Measurements from ENCODE around the gene TMEM40. TPM values are rescaled to one million over a fixed set of nuclear protein-coding genes. Genes with fewer than 3 reads are reported as not detected.
"Not testable (repeated sequence)": the region's sequence is repeated elsewhere in the genome, so short reads cannot be mapped to it uniquely, and the experiment has no call there.

TMEM40 gene, protein sequence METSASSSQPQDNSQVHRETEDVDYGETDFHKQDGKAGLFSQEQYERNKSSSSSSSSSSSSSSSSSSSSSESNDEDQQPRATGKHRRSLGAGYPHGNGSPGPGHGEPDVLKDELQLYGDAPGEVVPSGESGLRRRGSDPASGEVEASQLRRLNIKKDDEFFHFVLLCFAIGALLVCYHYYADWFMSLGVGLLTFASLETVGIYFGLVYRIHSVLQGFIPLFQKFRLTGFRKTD
- polyA plus RNA-seq (2014; cell fraction: cytosol; rRNA removed), result not detected in 2 replicates
- polyA plus RNA-seq (2014; cell fraction: nucleus; rRNA removed), result not detected in 2 replicates

- DNase-seq (ENCODE audit: low spot score), result no peak
Measured at GRCh38 chr3:12759097-12759679, at the start of gene TMEM40. TSS of gene TMEM40 (minus strand) at chr3:12759259. CDS start at chr3:12749832, 9,427 bp downstream.

GRCh38 chr3:12808587-12808986, 49.5 kb upstream of the TMEM40 start:
- DNase-seq (ENCODE audit: low spot score), result no peak

GRCh38 chr3:12807601-12808359, 48.7 kb upstream of the TMEM40 start:
- no peak for DNase-seq (ENCODE audit: low spot score)

DNA sequence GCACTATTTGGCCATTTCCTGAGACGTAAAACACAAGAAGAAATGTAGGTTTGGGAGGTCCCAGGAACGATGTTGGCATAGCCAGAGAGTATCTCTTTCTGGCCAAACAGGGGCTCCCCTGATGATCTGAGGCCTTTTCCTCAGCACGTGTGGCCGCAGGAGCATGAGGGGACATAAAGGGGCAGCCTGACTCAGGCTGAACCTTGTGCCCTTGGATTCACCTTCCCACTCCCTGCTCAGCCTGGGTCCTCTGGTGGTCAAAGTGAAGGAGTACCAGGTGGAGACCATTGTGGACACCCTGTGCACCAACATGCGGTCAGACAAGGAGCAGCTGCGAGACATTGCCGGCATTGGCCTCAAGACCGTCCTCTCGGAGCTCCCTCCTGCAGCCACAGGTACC, 48.0 kb upstream of the TMEM40 start:
- DNase-seq (ENCODE audit: low spot score), result no peak

DNA sequence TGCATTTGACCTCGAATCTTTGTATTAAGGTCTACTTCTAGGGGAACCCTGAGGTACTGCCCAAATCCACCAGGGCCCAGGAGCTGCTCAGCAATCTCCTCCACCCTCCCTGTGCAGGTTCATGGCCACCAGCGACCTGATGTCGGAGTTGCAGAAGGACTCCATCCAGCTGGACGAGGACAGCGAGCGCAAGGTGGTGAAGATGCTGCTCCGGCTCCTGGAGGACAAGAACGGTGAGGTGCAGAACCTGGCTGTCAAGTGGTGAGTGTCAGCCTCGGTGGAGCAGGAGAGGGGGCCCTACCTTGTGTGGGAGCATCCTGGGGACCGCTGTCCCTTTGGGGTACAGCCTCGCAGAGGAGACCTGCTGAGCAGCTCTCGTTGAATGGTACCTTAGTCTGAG, 44.3 kb upstream of the TMEM40 start:
- DNase-seq (ENCODE audit: low spot score), result no peak

- no peak for DNase-seq (ENCODE audit: low spot score)
Measured at GRCh38 chr3:12799525-12800440, 40.7 kb upstream of the TMEM40 start.

GRCh38 chr3:12798559-12799179, 39.6 kb upstream of the TMEM40 start:
- DNase-seq (ENCODE audit: low spot score), result no peak

- no peak for DNase-seq (ENCODE audit: low spot score)
Measured at GRCh38 chr3:12797892-12798558, 39.0 kb upstream of the TMEM40 start.

- no peak for DNase-seq (ENCODE audit: low spot score)
Measured at GRCh38 chr3:12797124-12797891, 38.2 kb upstream of the TMEM40 start.

DNA sequence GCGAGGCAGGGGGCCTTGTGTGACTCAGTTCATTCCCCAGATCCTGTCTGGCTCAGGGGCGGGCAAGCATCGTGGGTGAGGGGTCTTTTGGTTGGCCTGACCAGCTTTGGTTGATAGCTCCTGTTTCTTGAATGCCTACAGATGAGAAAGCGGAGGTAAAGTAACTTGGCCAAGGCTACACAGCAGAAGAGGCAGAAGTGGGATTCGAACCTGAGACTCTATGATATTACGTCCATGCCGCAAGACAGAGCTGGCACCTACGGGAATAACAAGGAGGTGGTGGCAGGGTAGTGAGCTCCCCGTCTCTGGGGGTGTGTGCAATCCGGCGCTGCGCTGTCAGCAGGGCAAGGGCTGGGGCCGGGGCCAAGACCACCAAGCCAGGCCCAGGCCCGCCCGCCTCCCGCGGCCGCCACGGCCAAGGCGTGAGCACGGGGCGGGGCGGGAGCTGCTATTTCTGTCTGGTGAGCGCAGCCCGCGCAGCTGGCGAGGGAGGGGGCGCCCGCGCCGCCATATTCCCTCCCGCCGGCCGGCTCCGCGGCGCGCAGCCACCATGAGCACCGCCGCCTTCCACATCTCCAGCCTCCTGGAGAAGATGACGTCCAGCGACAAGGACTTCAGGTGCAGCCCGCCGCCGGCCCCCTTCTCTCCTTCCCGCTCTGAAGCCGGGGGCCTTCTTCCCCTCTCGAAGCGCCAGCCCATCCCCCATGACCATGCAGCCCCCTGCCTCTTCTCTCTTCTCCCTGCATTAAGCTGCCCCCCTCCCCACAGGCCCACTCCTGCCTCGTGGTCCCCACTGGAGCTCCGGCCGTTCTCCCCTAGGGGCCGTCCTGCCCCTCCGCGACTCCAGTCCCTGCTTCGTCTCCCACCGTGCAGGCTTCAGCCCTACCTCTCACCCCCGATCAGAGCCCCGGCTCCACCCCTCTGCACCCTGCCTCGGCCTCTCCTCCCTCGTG, 37.4 kb upstream of the TMEM40 start, which contains the start of gene CAND2:
CAND2 (plus strand) TSS at position 510 of the 953 bp plus-strand sequence; CDS start at position 551, 41 bp downstream.
- peak; percentile 72 for DNase-seq (ENCODE audit: low spot score)

DNA sequence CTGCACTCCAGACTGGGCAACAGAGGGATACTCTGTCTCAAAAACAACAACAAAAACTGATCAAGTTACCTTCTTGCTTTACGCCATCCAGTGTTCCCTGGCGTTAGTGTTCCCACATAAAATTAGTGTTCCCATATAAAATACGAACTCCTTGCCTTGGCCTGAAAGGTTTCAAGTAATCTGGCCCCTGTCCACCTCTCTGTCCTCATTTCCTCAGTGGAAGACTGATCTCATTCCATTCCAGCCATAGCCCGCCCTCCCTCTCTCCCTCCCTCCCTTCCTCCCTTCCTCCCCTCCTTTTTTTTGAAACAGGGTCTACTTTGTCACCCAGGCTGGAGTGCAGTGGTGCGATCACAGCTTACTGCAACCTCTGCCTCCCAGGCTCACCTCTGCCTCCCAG, 34.6 kb upstream of the TMEM40 start:
- no peak for DNase-seq (ENCODE audit: low spot score)

- no peak for DNase-seq (ENCODE audit: low spot score)
Measured at GRCh38 chr3:12791430-12791829, 32.4 kb upstream of the TMEM40 start.

DNA sequence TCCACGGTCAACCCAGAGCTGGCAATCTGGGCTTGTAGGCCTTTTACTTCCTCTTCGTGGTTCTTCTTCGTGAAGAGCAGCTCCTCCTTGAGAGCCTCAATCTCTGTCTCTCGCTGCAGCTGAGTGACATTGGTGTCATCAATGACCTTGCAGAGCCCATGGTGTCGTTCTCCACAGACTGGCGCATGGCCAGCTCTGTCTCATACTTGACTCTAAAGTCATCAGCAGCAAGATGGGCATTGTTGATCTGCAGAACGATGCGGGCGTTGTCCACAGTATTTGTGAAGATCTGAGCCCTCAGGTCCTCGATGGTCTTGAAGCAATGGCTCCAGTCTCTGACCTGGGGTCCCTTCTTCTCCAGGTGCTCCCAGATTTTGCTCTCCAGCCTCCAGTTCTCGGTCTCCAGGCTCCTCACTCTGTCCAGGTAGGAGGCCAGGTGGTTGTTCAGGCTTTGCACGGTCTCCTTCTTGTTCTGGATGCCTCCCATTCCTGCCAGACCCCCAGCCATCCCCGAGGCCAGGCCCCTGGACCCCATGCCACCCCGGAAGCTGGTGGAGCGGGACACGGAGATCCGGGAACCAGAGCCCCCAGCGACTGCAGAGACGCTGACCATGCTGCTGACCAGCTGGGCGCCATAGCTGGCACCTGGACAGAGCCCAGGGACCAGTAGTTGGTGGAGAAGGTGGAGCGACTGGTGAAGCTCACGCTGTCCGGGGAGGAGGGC, 29.1 kb upstream of the TMEM40 start:
- not testable (repeated sequence) for DNase-seq (ENCODE audit: low spot score)

DNA sequence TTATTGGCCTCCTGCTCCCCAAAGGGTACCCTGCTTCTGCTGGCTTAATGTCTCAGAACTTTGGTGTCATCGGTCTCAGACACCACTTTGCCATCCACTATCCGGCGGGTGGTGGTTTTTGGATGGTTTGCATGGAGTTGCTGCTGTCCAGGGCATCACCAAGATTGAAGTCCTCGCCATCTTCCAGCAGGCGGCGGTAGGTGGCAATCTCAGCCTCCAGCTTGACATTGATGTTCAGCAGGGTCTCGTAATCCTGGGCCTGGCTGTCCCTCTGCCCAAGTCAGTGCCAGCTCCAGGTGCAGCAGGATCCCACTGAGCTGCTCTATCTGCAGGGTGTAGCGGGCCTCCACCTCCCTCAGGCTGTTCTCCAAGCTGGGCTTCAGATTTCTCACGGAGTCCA, 28.3 kb upstream of the TMEM40 start:
- peak; percentile 81 for DNase-seq (ENCODE audit: low spot score)

GRCh38 chr3:12785096-12785495, 26.0 kb upstream of the TMEM40 start:
- no peak for DNase-seq (ENCODE audit: low spot score)

GRCh38 chr3:12782172-12782815, 23.2 kb upstream of the TMEM40 start:
- no peak for DNase-seq (ENCODE audit: low spot score)

GRCh38 chr3:12780751-12781150, 21.7 kb upstream of the TMEM40 start:
- DNase-seq (ENCODE audit: low spot score), result no peak
